AG09309 (cell line): ENCODE measurements around the gene PLXNA2.

ENCODE experiments used
- DNase-seq: peaks from one replicate; pipeline ENCODE4 v3.0.0-alpha.2; 2010; ENCODE audit warnings: low read depth
- H3K4me3 ChIP-seq: 2 replicates; pipeline ENCODE4 v1.5.1; 2011; ENCODE audit warnings: mild to moderate bottlenecking, low read depth, low read length, moderate library complexity; ENCODE audit not compliant: control insufficient read depth
- CTCF ChIP-seq: IDR thresholded peaks from 2 replicates; pipeline ENCODE4 v1.5.1; 2011; ENCODE audit warnings: mild to moderate bottlenecking, low read depth, low read length, inconsistent platforms; ENCODE audit not compliant: insufficient read depth, control insufficient read depth; ENCODE audit errors: missing control alignments

The PLXNA2 gene

GRCh38 chr1:208058267-208058666 is 185.9 kb downstream of the PLXNA2 start:
- no peak overlapping the region for H3K4me3 ChIP-seq
- no peak for DNase-seq
- no peak for TF ChIP-seq CTCF

- no peak overlapping the region for H3K4me3 ChIP-seq
- DNase-seq, result no peak
Observed at GRCh38 chr1:208057056-208057455, 187.1 kb downstream of the PLXNA2 start.

GRCh38 chr1:208055535-208055934 is 188.6 kb downstream of the PLXNA2 start:
- no peak overlapping the region for H3K4me3 ChIP-seq

More at GRCh38 chr1:208057056-208057455, 187.1 kb downstream of the PLXNA2 start:
- TF ChIP-seq CTCF, result no peak

GRCh38 chr1:208054911-208055379 is 189.2 kb downstream of the PLXNA2 start:
- no peak for DNase-seq
- H3K4me3 ChIP-seq, result no peak overlapping the region
- TF ChIP-seq CTCF, result no peak

More at GRCh38 chr1:208055535-208055934, 188.6 kb downstream of the PLXNA2 start:
- no peak for DNase-seq
- no peak for TF ChIP-seq CTCF

GRCh38 chr1:208054485-208054884 is 189.7 kb downstream of the PLXNA2 start:
- no peak overlapping the region for H3K4me3 ChIP-seq
- DNase-seq, result no peak
- no peak for TF ChIP-seq CTCF

- H3K4me3 ChIP-seq, result no peak overlapping the region
- no peak for TF ChIP-seq CTCF
- DNase-seq, result no peak
Observed at GRCh38 chr1:208053661-208054060, 190.5 kb downstream of the PLXNA2 start.
